Tongue (tissue), 2 donors: ENCODE data around the gene HSP90AB1. TPM values are rescaled to one million over a fixed set of nuclear protein-coding genes. Genes with fewer than 3 reads are reported as not detected.

Experiments used
- DNase-seq: peaks from one replicate; pipeline ENCODE4 v3.0.0-alpha.2; 2015
- total RNA-seq: library from RNA; depleted of rRNA; stranded (reverse); fragments of >200 nt; gene quantifications from one replicate; pipeline ENCODE4 v1.2.3, GENCODE V29; 2014

HSP90AB1 gene
- total RNA-seq, 1 donor from 2014 or later = 631 TPM

DNA sequence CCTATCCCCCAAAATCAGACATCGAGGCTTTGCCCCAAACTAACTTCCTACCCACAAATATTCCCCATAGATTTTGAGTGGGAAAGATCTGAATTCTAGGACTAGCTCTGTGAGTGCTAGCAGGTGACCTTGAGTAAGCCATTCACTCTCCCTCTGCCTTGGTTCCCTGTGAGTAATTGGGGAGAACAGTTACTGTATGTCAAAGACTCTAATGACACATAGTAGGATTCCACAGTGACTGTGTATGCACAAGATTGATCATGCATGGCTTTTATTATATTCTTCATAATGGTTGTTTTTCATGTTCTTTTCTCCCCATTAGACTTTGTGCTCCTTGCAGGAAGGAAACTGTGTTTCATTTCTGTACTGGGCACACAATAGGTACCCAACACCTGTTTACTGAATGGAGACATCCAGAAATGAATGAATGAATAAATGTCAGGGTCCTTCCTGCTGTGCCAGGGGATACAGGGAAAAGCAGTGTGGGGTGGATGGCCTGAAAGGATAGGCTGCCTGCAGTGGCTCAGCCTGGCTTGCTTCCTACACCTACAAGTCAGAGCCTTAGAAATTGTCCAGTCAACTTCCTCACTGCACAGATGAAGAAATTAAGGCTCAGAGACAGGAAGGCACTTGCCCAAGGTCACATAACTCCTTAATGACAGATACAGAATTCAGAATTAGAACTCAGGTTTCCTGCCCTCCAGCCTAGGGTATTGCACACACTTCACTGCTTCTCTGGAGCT, 22.4 kb downstream of the HSP90AB1 start:
- no peak for DNase-seq

DNA sequence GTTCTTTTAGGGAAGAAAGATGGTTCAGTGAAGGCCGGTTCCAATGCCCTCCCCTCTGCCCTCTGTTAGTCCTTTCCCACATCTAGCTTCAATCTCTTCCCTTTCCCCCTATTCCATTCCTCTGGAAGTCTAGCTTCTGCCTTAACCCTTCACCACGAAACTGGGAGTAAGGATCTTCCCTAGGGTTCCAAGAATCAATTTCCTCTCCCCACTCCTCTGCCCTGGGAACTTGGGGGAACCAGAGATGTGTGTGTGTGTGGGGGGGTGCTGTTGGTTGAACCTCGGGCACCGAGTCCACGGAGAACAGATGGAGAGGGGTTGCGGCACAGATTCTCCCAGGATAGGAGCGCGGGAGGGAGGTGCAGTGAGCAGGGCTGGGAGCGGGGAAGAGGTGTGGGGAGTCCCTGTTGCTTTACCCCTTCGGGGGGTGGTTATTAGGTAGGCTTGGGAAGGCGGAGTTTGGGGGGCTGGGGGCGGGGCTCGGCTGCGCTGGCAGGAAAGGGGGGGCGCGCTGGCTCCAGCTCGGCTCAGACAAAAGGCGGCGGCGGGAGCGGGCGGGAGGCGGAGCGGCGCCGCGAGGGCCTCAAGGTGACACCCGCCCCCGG, 23.1 kb downstream of the HSP90AB1 start, which contains the start of gene TMEM151B:
Gene TMEM151B (plus strand): TSS at position 530 of the 605 bp plus-strand sequence. CDS start 293 bp downstream, outside the sequence.
- no peak for DNase-seq

DNA sequence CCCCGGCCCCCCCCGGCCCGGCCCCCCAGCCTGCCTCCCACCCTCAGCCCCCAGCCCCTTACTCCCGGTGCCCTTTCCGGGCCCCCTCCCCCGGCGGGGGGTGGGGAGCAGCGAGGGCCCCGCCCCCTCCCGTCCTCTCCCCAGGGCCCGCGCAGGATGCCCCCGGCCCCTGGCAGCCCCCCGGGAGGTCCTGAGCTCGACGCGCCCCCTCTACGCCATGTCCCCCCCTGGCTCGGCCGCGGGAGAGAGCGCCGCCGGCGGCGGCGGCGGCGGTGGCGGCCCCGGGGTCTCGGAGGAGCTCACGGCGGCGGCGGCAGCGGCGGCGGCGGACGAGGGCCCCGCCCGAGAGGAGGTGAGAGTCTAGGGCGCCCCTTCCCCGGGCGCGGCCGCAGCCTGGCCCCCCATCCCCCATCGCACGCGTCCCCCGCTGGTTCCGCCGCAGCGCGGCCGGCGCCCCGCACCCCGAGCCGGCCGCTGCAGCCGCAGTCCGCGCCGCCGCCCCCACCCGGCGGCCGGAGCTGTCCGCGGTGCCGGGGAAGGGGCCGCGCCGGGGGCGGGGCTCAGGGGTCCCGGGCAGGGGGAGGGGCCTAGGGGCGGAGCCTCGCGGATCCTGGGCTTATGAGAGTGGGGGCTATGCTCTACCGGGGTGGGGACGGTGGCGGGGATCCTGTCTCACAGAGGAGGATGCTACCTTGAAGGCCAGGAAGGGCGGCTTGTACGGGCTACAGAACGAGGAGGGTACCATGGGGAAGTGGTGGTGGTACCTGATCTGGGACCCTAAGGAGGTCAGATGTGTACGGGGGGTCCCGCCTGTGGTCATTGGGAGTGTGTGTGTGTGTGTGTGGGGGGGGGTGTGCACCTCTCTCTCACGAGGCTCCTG, 23.9 kb downstream of the HSP90AB1 start:
- peak; percentile 42 for DNase-seq

DNA sequence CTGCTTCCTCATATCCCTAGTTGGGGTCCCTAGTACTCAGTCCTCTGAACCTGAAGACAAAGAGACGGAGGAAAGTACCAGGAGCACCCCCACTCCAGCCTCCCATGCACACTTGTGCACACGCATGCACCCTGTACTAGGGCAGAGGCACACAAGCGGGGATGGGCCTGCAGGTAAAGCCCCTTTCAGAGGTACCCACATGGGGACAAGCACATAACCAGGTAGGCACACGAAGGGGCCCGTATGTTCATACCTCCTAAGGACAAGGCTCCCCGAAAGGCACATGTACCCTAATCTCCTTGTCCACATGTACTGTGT, 24.5 kb downstream of the HSP90AB1 start:
- DNase-seq = no peak

DNA sequence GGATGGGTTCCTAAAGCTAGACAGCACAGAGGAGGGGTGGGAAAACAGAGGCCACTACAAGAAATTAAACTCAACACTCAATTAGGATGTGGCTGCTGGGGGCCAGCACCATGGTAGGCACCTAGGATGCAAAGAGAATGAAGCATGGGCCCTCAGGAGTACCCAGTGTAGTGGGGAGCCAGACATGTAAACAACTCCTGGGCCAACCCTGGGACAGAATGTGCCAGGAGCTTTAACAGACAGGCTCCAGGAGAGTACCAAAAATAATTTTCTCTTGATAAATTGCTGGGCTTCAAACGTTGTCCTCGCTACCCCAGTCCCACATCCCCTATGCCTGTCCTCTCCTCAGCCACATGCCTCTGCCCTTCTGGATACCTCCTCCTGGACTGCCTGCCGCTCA, 25.0 kb downstream of the HSP90AB1 start:
- DNase-seq = no peak

DNA sequence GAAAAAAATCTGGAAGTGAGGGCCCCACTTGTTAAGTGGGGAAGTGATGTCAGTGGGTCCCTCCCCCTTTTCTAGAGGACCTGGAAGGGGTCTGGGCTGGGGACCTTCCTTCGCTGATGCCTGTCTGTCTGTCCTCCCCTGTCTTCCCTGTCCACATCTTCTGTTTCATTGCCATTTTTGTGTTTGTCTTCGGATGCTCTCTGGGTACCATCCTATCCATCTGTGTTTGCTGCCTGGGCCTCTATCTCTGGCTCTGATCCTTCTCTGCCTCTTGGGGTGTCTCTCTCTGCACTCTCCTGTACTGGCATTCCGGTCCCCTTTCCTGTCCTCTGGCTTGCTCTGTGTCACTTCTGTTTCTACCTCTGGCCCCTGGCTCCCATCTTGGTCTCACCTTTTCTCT, 25.6 kb downstream of the HSP90AB1 start:
- DNase-seq = no peak

DNA sequence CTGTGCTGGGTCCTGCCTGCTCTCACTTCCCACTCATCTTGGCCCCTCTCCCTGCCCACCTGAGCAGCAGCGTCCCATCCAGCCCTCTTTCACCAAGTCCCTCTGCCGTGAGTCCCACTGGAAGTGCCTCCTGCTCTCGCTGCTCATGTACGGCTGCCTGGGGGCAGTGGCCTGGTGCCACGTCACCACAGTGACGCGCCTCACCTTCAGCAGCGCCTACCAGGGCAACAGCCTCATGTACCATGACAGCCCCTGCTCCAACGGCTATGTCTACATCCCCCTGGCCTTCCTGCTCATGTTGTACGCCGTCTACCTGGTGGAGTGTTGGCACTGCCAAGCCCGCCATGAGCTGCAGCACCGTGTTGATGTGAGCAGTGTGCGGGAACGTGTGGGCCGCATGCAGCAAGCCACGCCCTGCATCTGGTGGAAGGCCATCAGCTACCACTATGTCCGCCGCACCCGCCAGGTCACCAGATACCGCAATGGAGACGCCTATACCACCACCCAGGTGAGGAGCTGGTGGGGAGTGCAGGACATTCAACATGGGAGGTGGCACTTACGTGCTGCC, 26.2 kb downstream of the HSP90AB1 start:
- DNase-seq = no peak

DNA sequence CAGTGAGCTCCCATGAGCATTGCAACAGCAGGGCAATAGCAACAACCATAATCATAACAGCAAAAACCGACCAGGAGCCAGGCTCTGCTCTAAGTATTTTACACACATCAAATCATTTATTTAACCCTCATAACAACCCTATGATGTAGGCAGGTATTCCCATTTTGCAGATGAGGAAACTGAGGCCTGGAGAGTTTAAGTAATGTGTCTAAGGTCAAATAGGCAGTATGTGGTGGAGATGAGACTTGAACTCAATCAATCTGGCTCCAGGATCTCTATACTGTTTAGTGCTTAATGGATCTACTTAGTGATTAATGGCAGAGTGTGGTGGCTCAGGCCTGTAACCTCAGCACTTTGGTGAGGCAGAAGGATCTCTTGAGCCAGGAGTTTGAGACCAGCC, 26.7 kb downstream of the HSP90AB1 start:
- no peak for DNase-seq

DNA sequence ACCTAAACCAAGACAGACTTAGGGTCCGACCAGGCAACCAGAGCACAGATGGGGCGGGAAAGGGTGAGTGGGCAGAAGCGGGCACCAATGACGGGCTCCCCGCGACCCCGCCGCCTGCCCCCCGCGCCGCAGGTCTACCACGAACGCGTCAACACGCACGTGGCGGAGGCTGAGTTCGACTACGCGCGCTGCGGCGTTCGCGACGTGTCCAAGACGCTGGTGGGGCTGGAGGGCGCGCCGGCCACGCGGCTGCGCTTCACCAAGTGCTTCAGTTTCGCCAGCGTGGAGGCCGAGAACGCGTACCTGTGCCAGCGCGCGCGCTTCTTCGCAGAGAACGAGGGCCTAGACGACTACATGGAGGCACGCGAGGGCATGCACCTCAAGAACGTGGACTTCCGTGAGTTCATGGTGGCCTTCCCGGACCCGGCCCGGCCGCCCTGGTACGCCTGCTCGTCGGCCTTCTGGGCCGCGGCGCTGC, 28.4 kb downstream of the HSP90AB1 start:
- DNase-seq = no peak

DNA sequence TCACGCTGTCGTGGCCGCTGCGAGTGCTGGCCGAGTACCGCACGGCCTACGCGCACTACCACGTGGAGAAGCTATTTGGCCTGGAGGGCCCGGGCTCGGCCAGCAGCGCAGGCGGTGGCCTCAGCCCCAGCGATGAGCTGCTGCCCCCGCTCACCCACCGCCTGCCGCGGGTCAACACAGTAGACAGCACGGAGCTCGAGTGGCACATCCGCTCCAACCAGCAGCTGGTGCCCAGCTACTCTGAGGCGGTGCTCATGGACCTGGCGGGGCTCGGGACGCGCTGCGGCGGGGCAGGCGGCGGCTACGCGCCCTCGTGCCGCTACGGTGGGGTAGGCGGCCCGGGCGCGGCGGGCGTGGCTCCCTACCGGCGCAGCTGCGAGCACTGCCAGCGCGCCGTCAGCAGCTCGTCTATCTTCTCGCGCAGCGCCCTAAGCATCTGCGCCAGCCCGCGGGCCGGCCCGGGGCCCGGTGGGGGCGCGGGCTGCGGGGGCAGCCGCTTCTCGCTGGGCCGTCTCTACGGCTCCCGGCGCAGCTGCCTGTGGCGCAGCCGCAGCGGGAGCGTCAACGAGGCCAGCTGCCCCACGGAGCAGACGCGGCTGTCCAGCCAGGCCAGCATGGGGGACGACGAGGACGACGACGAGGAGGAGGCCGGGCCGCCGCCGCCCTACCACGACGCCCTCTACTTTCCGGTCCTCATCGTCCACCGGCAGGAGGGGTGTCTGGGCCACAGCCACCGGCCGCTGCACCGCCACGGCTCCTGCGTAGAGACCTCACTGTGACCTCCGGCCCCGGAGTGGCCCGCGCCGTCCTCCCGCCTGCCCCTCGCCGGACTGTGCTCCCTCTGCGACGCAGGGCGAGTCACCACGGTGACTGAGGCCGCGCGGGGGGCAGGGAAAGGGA, 29.1 kb downstream of the HSP90AB1 start:
- DNase-seq = peak; percentile 69

DNA sequence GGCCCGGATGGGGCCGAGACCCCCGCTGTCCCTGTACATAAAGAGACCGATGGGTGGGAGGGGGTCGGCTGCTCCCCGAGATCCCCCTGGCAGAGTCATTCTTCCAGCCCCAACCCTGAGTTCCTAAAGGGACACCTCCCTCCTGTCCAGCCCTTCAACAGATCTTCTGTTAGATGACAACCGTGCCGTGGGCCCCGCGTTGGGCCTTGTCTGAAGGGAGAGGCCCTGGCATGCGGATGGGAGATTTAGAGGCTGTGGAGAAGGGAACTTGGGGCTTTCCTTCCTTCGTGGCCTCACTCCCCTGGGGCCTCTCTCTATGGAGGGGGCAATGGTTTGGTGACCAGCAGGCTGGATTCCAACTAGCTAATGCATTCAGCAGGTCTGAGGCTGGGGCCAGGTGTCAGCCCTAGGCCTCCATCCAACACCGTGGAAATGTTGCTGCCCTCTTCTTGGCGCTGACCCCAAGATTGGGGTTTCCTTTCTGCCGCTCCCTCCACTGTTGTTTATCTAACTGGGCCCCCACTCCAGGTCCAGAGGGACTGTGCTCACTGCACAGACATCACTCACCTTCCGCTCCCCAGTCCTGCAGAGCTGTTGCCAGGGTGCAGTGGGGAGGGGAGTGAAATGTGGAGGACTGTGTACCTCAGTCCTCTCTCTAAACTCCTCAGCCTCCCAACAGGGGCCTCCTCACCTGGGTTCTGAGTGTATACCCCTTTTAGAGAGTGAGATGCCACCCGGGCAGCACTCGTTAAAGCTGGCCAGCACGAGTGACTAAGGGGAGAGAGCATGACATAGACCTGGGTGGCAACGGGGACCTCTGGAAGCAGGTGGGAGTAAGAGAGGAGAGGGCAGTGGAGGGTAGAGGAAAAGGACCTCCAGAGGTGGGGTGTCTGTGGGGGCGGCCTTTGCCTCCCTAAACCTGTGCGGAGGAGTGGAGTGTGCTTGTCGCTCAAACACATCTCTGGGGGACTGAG, 30.1 kb downstream of the HSP90AB1 start:
- DNase-seq = no peak

DNA sequence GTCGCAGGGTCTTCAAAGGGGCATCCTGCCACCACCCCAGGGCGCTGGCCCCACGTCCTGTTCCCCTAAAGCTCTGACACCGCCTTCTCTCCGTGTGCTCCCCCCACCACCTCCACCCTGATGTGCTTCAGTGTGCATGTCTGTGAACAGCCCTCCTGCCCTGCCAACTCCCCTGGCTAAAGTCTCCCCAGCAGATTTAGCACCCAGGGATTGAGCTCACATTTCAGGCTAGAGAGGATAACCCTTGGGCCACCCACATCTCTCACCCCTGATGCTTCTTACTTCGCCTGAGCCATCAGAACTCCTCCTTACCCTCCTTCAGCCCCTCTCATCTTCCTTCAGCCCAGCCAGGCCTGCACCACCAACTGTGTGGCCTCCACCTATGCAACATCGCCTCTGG, 30.9 kb downstream of the HSP90AB1 start:
- DNase-seq = no peak

DNA sequence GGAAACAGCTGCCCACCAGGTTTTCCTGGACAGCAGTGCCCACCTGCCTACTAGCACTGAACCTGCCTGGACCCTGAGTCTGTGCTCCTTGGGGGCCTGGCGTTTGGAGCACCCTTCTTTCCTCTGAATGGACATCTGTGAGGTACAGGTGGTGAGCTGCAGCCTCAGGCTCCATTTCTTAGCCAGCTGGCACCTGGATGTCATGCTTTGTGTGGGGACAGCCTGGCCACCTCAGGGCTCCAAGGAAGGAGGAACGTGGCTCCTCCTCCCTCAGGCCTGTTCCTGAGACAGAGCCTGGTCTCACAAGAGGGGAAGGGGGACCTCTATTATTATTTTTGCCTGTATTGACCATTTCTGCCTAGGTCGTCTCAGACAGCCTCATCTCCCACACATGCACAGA, 31.4 kb downstream of the HSP90AB1 start:
- no peak for DNase-seq

DNA sequence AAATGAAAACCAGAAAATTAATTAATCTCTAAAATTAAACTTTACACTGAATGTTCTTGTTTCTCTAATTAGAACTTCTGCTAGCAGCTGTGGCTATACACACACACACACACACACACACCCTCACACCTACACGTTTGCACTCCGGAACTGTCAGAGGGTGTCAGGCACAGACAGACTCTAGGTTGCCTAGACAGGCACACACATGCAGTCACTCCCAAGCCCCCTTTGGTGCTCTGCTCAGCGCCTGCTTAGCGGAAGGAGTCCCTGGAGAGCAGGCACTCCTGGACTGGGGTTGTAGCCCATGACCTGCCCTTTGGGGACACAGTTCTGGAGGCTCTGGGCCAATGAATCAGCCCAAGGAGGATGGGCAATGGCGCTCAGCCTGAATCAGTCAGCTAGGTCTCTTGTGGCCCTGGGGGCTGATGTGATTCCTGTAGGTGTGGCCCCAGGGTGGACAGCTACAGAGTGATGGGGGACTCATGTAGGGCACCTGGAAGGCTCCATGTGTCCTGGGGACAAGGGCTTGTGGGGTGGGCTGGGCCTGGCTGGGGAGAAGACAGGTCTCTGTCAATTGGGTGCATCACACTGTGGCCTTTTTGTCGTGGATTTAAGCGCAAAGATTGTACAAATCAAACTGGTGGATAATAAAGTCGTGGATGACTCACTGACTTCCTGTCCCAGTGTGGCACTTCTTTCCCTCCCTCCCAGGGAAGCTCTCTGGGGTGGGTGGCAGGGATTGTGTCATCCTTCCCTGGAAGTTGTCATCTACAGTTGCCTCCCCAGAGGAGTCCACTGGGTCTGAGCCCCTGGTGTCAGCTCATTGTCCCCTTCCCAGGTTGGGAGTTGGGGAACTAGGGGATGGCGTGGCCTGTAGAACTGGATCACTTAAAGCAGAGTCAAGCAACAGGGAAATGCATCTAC, 32.1 kb downstream of the HSP90AB1 start:
- no peak for DNase-seq

DNA sequence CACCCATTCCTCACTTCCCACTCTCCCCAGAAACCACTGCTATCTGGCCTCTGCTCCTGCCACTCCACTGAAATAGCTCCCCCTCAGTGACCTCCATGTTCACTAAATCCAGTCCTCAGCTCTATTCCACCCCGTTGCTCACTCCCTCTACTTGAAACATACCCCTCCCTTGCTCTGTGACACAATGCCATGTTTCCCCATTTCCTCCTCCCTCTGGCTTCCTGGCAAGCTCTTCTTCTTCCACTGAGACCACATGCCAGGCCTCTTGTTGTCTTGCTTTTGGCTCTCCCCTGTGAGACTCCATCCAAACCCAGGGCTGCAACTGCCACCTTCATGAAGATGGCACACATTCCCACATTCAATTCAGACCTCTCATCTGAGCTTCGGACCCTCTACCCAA, 37.2 kb downstream of the HSP90AB1 start:
- no peak for DNase-seq

DNA sequence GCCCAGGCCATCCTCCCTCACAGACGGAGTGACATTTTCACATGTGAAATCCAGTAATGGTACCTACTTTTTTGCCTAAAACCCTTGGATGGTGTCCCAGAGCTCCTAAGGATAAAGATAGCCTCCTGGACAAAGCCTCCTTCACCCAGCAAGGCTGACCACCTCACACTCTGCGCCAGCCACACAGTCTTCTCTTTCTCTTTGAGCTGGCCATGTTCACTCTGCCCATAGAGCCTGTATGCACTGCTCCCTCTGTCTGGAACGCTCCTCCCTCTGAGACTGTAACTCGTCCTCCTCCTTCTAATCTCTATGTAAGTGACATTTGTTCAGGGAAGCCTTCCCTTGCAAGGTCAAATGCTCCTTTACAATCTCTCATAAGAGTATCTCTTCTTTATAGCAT, 38.0 kb downstream of the HSP90AB1 start:
- no peak for DNase-seq

DNA sequence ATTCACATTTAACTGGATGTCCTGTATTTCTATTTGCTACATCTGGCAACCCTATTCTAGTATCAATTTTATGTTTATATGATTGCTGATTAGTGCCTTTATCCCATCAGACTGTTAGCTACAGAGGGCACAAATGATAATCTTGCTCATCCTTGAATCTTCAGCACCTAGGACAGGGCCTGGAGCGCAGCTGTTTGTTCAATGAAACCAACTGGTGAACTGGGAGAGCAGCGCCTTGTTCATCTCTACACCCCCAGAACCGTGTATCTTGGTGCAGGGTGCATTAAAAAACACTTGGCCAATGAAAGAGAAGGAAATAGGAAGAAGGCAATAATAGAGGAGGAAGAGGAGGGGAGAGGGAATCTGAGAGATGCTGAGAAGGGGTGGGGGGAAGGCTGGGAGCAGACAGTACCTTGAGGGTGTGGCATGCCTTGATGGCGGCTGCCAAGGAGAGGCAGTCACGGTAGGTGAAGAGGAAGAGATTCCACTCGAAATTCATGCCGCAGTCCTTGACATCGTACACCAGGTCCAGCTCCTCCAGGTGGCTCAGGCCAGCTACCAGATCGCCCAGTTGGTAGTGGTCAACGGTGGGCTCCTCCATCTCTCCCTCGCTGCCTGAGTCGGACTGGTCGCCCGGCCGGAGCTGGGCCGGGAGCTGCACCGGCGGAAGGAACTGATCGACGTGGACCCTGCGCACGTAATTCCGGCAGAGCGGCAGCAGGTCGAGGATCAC, 38.8 kb downstream of the HSP90AB1 start:
- DNase-seq = peak; percentile 54

DNA sequence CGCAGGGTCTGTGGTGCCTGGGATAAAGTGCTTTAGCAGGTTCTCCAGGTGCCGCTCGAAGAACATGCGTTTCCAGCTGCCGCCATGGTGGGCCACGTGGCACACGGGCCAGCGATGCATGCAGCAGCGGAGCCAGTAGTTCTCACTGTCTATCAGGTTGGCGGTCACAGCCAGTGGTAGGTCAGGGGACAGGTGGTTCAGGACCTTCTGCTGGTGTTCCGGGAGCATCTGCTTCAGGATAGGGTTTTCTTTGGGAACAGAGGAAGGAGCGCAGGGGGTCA, 39.3 kb downstream of the HSP90AB1 start:
- DNase-seq = no peak

DNA sequence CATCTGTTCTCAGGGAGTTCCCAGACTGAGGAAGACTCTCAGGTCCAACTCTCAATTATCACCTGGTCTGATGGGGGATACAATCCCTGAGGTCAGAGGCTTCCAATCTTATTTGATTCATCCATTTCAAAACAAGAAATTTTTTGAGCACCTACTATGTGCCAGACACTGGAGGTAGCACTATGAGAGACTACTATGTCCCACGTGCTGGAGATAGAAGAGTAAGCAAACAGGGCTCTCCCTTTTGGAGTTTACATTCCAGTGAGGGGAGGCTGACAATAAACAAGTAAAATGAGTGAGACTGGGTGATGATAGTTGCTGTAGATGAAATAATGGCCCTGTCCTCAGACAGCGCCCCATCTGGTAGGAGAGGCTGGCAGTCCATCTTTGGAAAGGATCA, 39.8 kb downstream of the HSP90AB1 start:
- no peak for DNase-seq
